Right atrium auricular region (tissue), 2 donors: ENCODE measurements around the gene NUBPL. TPM values are rescaled to one million over a fixed set of nuclear protein-coding genes. Genes with fewer than 3 reads are reported as not detected.
A peak's percentile ranks its signal among the peaks of the same experiment; 100 is the strongest.

Source experiments
- DNase-seq: peaks from one replicate; pipeline ENCODE4 v3.0.0-alpha.2; 2019; ENCODE audit warnings: low spot score
- H3K27ac ChIP-seq, 2 donors: fragments of 200-600 bp; sonication (generic); 1 replicate in 1 of 2; 2 replicates in 1 of 2; pipeline ENCODE4 v1.5.1; 2016 to 2019
- H3K27me3 ChIP-seq, 2 donors: fragments of 200-600 bp; sonication (generic); one replicate each; pipeline versions ENCODE4 v1.5.1 to v1.6.0; 2017 to 2019
- H3K36me3 ChIP-seq: fragments of 200-600 bp; sonication (generic); one replicate; pipeline ENCODE4 v1.5.1; 2016
- H3K4me1 ChIP-seq, 2 donors: fragments of 200-600 bp; sonication (generic); one replicate each; pipeline versions ENCODE4 v1.5.1 to v1.6.0; 2017 to 2019
- H3K4me3 ChIP-seq, 2 donors: fragments of 200-600 bp; sonication (generic); 1 replicate in 1 of 2; 2 replicates in 1 of 2; pipeline ENCODE4 v1.5.1; 2017 to 2019; ENCODE audit warnings: mild to moderate bottlenecking in 1 of 2, moderate library complexity in 1 of 2
- H3K9me3 ChIP-seq, 2 donors: fragments of 200-600 bp; sonication (generic); one replicate each; pipeline ENCODE4 v1.5.1; 2019
- total RNA-seq, 2 donors: library from RNA; depleted of rRNA; stranded (reverse); fragments of >200 nt; gene quantifications; one replicate each; pipeline ENCODE4 v1.1.0, GENCODE V29; 2016
- TF ChIP-seq, protein P1 (sequence below), 2 donors: fragments of 200-600 bp; sonication (generic); IDR thresholded peaks; one replicate each; pipeline ENCODE4 v1.5.1; 2019; ENCODE audit warnings: antibody characterized with exemption in 2 of 2

The NUBPL gene
- total RNA-seq, 2 donors from 2014 or later = 10.7 to 17.8 TPM

DNA sequence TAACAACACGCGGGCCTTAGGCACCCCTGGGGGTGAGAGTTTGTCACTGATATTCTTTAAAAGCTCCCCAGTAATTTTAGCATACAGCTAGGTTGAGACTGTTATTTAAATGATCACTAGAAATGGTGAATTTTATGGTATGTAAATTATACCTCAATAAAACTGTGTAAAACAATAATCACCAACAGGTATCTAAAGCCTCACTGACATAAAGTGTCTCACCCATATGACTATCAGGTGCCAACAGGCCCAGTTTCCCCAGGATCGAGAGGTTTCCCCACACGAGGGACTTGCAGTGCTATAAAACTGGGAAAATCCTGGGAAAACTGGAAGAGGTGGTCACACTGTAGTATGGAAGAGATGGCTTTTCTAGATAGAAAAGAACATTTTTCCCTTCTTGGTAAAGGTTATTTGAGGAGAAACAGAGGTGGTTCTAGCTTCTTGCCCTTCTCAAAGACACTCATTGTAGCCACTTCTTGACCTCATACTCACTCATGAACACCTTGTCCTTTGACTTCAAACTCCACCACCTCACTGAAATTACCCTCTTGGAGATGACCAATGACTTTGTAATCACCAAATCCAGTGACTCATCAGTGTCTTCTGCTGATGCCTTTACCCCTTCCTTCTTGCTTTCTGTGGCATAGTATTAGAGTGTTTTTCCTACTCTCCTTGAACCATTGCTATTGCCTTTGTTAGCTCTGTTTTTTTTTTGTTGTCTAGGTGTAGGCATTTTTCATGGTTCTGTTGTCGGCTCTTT is 24.8 kb upstream of the NUBPL start:
- no peak for DNase-seq
- H3K9me3 ChIP-seq = no peaks in the 10 kb centered on the region
- no peak overlapping the region for H3K27ac ChIP-seq
- no peaks in the 10 kb centered on the region for H3K4me1 ChIP-seq
- no peak overlapping the region for H3K4me3 ChIP-seq
- TF ChIP-seq, protein P1, sequence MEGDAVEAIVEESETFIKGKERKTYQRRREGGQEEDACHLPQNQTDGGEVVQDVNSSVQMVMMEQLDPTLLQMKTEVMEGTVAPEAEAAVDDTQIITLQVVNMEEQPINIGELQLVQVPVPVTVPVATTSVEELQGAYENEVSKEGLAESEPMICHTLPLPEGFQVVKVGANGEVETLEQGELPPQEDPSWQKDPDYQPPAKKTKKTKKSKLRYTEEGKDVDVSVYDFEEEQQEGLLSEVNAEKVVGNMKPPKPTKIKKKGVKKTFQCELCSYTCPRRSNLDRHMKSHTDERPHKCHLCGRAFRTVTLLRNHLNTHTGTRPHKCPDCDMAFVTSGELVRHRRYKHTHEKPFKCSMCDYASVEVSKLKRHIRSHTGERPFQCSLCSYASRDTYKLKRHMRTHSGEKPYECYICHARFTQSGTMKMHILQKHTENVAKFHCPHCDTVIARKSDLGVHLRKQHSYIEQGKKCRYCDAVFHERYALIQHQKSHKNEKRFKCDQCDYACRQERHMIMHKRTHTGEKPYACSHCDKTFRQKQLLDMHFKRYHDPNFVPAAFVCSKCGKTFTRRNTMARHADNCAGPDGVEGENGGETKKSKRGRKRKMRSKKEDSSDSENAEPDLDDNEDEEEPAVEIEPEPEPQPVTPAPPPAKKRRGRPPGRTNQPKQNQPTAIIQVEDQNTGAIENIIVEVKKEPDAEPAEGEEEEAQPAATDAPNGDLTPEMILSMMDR (IDR thresholded peaks at IDR 0.05) = no peak
- no peaks in the 10 kb centered on the region for H3K27me3 ChIP-seq
- H3K36me3 ChIP-seq = no peaks in the 10 kb centered on the region

DNA sequence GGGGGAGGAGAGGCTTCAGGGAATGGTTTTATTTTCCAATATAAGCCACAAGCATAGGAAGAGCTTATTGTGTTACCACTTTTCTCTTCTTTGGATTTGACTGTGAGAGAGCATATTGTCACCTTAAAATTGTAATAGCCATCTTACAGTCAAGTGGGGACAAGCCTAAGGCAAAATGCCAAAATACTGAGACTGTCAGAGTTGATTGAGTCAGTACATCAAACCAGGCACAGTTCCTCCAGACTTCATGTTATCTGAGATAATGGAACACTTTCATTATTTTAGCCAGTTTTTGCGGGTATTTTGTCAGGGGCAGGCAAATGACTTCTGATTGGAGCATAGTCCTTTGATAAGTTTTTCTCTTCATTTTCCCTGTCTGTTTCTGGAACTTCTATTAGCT is 19.5 kb upstream of the NUBPL start:
- Histone ChIP-seq H3K36me3 (no peaks in the 10 kb centered on the region), H3K4me1 (no peaks in the 10 kb centered on the region), H3K9me3 (no peaks in the 10 kb centered on the region), H3K4me3 (no peak overlapping the region), H3K27me3 (no peaks in the 10 kb centered on the region), H3K27ac (no peak overlapping the region)
- no peak for DNase-seq
- TF ChIP-seq, protein P1 (IDR thresholded peaks at IDR 0.05) = no peak

DNA sequence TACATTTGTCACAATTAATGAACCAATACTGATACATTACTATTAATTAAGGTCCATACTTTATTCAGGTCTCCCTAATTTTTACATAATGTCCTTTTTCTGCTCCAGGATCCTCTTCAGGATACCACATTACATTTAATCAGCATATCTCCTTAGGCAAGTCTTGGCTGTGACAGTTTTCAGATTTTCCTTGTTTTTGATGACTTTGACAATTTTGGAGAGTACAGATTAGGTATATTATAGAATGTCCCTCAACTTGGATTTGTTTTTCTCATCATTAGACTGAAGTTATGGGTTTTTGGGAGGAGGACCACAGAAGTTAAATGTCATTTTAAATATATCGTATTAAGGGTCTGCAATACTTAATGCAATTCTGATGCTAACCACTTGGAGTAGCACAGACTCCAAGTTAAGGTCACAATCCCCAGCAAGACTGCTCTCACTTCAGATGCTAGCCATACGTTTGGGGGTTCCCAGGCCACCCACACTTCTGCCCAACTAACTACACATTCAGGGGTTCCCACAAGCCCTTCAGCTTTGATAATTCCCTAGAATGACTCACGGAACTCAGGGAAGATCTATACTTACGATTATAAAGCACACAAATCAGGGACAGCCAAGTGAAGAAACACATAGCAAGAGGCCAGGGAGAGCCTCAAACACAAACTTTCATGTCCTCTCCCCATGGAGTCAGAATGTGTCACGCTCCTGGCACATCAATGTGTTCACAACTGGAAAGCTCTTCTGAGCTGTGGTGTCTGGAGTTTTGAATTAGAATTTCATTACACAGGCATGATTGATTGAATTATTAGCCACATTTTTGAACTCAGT is 17.0 kb upstream of the NUBPL start:
- H3K36me3 ChIP-seq = no peaks in the 10 kb centered on the region
- TF ChIP-seq, protein P1 (IDR thresholded peaks at IDR 0.05) = peak in 1 of 2 donors; percentile 48
- H3K4me3 ChIP-seq = no peak overlapping the region
- H3K27me3 ChIP-seq = no peaks in the 10 kb centered on the region
- H3K9me3 ChIP-seq = no peaks in the 10 kb centered on the region
- DNase-seq = no peak
- H3K27ac ChIP-seq = no peak overlapping the region
- H3K4me1 ChIP-seq = no peaks in the 10 kb centered on the region

DNA sequence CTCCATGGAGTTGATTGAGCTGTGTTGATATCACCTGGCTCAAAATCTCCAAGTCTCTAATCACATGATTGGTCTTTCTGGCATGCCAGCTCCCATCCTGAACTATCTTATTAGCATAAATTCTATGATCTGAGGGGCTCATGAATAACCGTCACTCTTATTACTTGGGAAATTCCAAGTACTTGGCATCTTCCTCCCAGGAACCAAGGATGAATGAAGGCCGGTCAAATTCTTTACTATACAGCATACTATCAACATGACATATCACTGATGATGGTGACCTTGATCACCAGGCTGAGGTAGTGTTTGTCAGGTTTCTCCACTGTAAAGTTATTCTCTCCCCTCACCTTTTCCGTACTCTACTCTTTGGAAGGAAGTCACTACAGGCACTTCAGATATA is 16.4 kb upstream of the NUBPL start:
- Histone ChIP-seq H3K27ac (no peak overlapping the region), H3K36me3 (no peaks in the 10 kb centered on the region), H3K27me3 (no peaks in the 10 kb centered on the region), H3K4me1 (no peaks in the 10 kb centered on the region), H3K4me3 (no peak overlapping the region), H3K9me3 (no peaks in the 10 kb centered on the region)
- TF ChIP-seq, protein P1 (IDR thresholded peaks at IDR 0.05) = no peak
- DNase-seq = no peak

DNA sequence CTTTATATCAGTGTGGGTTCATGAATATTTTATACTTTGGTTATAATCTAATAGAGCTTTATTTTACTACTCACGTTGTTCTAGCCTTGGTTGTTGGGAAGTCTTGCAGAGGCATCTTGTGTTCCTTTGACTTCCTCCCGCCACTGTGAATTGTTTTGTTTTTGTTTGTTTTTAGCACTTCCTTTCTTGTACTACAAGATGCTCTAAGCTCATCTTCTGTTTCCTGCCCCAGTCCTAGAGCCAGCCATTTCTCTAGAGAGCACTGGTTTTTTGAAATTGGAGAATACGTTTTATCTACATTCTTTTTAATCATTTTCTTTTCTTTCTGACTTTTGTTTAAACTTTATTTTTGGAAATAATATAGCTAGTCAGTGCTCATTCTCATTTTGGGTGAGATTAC is 15.9 kb upstream of the NUBPL start:
- H3K27me3 ChIP-seq = no peaks in the 10 kb centered on the region
- H3K27ac ChIP-seq = no peak overlapping the region

More for the DNA sequence above, 15.9 kb upstream of the NUBPL start:
- H3K9me3 ChIP-seq = no peaks in the 10 kb centered on the region
- no peak overlapping the region for H3K4me3 ChIP-seq
- no peaks in the 10 kb centered on the region for H3K4me1 ChIP-seq
- no peaks in the 10 kb centered on the region for H3K36me3 ChIP-seq
- DNase-seq = no peak
- TF ChIP-seq, protein P1 (IDR thresholded peaks at IDR 0.05) = no peak
